ENCODE measurements around the gene C16orf46.
"Not testable (repeated sequence)": the region's sequence is repeated elsewhere in the genome, so short reads cannot be mapped to it uniquely, and the experiment has no call there.

C16orf46 gene

GRCh38 chr16:81077076-81077940 is at the start of gene C16orf46:
C16orf46 (minus strand) TSS chr16:81077238; CDS start chr16:81063955, 13,283 bp downstream.
- DNase-seq, result peak; percentile 96

DNA sequence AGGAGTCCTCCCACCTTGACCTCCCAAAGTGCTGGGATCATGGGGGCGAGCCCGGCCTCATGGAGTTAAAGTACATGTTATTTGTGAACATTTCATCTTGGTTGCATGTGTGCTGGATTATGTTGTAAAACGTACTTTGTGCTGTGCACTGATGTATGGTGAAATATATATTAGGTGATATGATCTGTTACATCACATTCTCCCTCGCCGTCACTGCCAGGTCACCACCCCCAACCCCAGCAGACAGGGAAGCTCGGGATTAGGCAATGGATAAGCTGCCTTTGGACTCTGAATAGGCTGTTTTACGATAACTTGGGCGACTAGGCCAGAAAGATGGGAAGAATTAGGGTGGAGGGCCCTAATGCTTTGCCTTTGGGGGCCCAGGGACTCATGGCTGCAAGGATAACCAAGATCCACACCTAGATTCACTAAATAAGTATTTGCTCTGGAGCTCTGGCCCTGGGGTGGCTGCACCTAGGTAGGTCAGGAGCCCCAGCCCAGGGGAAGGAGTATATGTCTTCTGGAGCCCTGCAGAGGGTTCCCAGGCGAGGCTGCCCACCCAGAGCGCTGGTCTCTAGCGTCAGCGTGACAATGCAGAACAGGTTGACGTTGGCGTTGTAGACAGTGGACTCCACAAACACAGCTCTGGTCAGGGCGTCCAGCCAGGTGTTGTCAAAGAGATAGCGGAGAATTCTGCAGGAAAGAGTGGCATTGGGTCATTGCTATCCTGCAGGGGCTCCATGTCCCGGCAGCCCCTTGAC is 46.2 kb upstream of the C16orf46 start:
- DNase-seq, result no peak

DNA sequence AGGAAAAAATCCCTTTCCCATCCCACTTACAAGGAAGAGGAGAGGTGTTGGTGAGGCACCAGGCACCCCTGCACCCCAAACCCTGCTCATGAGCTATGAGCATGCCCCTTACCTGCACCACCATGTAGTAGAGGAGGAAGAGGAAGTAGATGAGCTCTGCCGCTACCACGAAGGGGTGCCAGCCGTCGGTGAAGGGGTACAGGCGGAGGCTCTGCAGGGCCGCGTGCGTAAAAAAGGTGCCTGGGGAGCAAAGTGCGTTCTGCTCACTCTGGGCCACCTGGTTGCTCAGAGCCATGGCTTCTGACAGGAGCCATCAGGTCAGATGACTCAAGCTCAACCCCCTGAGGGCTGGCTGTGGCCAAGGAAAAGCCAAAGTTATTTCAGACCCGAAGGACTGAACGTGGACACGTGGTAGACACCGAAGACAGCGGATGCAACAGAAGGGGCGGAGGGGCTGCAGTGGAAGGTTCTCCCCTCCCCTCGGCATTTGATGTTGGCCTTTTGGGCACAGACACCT is 44.5 kb upstream of the C16orf46 start:
- no peak for DNase-seq

DNA sequence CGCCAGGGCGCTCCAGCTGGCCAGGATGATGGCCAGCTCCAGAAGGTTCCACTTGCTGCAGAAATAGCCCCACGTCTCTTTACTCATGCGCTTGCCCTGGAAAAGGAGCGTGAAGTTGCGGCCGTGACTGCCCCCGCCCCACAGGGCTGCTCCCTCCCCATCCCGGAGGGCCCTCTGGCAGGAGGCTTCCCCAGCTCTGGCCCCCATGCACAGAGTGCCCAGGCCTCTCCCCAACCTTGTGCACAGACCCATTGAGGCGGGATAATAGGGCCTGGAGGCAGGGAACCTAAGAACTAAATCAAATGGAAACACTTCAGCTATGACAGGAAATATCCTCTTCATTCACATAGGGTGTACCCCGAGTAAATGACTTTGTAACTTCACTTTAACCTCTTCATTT is 40.4 kb upstream of the C16orf46 start:
- no peak for DNase-seq

GRCh38 chr16:81116285-81116684 is 39.2 kb upstream of the C16orf46 start:
- no peak for DNase-seq

GRCh38 chr16:81112453-81112852 is 35.4 kb upstream of the C16orf46 start:
- no peak for DNase-seq

DNA sequence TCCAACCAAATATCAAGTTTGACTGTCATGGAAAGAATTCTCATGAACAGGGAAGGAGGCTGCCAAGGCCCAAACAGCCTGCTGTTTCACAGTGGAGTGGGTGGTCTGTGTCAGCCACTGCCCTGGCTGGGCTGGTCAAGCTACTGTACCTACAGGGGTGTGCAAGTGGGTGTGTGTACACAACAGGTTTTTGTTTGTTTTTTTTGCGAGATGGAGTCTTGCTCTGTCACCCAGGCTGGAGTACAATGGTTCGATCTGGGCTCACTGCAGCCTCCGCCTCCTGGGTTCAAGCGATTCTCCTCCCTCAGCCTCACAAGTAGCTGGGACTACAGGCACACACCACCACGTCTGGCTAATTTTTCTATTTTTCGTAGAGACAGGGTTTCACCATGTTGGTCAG is 32.2 kb upstream of the C16orf46 start:
- DNase-seq, result not testable (repeated sequence)

DNA sequence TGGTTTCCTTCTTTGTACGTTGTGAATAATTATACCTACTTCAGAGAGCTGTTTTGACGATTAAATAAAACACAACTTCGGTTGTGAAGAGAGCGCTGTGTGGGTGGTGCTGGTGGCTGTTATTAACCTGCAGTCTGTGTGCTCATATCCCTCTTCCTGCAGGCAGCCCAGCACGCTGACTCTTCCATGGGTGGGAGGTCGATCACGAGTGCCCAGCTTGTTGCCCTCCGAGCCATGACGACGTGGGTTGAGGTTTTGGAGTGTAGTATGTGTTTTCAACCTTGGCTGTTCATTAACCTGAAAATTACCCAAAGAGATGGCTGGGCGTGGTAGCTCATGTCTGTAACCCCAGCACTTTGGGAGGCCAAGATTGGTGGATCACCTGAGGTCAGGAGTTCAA is 30.5 kb upstream of the C16orf46 start:
- DNase-seq, result peak; percentile 8

DNA sequence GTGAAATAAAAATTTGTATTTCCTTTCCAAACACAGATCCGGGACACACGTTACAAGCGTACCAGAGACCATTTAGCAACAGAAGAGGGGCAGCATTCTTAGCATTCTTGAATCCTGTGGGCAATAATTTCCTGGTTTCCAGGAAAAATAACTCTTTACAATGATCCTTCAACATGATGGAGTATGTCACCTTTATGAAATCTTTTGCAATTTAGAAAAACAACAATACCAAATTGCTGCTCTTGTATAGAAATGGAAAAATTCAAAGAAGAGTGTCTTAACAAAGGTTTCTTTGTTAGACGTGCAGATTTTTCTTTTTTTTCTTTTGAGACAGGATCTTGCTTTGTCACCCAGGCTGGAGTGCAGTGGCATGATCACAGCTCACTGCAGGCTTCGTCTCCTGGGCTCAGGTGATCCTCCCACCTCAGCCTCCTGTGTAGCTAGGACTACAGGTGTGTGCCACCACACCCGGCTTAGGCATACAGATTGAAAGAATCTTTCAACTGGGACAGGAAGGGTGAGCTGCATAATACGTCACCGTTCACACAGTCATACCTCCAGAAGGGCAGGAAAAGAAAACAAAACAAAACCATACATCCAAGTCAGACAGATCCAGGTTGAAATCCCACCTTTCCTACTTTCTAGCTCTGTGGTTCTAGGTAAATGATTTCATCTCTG is 29.9 kb upstream of the C16orf46 start:
- no peak for DNase-seq

- DNase-seq, result no peak
Observed at GRCh38 chr16:81105946-81106345, 28.9 kb upstream of the C16orf46 start.

DNA sequence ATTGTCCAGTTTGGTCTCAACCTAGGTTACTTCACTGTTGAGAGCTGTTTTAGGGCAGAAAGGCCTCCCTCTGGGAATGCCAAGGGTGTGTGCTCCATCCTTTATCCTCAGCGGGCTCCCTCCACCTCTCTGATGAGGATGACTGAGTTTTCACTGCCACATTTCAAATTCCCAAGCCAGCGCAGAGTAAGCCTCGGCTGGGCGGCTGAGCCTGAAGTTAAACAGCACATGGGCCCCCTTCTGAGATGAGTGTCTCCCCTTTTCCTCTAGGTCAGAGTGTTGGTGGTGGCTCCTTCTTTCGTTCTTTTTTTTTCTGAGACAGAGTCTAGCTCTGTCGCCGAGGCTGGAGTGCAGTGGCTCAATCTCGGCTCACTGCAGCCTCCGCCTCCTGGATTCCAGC is 24.7 kb upstream of the C16orf46 start:
- no peak for DNase-seq

DNA sequence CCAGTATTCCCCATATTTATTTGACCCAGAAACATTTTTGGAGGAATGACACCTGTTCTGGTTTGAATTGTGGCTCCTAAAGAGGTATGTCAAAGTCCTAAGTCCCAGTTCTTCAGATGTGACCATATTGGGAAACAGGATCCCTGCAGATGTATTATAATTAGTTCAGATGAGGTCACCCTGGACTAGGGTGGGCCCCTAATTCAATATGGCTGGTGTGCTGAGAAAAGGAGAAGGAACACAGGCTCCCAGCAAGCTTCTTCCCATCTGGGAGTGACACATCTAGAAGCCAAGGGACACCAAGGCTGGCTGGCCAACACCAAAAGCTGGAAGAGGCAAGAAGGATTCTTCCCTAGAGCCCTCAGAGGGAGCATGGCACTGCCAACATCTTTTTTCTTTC is 22.9 kb upstream of the C16orf46 start:
- no peak for DNase-seq

- DNase-seq, result no peak
Observed at GRCh38 chr16:81097230-81097629, 20.2 kb upstream of the C16orf46 start.

DNA sequence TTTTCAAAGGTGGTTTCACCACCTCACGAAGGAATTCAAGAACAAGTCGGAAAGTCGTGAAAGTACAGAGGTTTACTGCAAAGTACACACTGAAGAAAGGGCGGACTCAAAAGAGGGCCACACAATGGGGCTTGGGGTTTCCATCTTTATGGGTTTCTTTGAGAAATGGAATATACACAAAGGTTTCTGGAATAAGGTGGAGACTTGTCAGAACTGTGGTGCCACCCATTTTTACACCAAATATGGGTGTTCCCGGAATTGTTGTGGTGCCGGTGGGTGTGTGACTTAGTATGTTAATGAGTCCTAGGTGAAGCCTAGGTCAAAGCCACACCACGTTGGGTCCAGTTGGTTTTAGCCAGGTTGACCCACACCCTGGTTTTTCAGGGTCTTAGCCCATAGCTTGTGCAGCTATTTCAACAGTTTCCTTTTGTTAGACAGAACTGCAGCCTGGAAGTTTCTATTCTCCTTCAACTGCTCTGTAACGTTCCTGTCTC is 19.7 kb upstream of the C16orf46 start:
- peak; percentile 60 for DNase-seq

- DNase-seq, result peak; percentile 98
Observed at GRCh38 chr16:81095953-81096714, 19.1 kb upstream of the C16orf46 start, which contains the start of gene GCSH. GCSH (minus strand) TSS chr16:81096395; CDS start chr16:81096278, 117 bp downstream.

GRCh38 chr16:81095653-81095952 is 18.6 kb upstream of the C16orf46 start:
- DNase-seq, result no peak

DNA sequence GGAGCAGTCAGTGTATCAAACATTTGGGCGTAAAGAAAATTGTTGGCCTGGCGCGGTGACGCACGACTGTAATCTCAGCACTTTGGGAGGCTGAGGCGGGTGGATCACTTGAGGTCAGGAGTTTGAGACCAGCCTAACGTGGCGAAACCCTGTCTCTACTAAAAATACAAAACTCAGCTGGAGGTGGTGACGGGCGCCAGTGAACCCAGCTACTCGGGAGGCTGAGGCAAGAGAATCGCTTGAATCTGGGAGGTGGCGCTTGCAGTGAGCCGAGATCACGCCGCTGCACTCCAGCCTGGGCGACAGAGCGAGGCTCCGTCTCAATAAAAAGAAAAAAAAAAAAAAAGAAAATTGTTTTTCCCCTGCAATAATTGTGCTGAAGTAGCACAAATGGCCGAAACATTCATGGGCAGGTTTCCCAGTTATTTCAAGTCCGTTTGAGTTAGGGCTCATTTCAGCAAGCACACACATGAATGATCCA is 17.8 kb upstream of the C16orf46 start:
- no peak for DNase-seq

DNA sequence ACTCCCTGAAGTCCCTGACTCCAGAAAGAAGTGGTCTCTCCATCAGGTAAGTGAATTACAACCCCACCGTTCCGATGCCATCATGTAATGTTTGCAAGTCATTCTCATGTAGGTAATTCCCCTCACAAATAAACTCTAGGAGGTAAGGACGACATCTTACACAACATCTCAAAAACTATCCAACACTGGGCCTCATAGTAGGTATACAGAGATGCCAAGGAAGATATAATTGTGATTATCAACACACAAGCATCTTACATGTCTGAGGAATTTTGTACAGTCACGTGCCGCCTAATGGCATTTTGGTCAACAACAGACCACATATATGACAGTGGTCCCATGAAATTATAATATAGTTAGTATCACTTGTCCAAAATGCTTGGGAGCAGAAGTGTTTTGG is 11.8 kb upstream of the C16orf46 start:
- no peak for DNase-seq

DNA sequence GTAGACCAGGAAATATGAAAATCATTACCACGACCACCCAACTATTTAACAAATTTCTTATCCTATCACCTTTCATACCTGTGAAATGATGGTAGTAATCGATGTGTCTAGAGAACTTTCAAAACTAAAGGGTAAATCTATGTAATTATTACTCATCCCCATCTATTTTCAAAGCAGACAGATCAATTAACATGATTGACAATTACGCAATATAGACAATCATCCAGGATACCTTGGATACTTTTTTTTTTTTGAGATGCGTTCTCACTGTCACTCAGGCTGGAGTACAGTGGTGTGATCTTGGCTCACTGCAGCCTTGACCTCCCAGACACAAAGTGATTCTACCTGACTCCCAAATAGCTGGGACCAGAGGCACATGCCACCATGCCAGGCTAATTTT is 4.0 kb upstream of the C16orf46 start:
- no peak for DNase-seq

DNA sequence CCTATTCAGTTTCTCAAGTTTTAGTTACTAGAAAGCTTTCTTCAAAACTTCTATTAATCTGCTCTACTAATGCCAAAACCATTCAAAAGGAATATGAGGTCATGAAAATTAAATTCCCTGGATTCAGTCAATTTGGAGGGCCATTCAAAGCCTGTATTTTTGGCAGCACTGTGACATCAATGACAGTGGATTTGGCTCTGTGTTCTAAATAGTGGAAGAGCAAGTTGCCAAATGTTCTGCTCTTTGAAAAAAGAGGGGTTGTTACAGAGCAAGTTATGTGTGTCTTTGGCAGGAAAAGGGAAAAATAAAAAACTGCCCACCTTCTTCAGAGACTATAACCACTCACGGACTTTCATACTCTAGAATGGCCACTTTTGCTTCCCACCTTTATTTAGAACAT is 3.2 kb upstream of the C16orf46 start:
- no peak for DNase-seq

GRCh38 chr16:81076566-81077075 is 417 bp downstream of the C16orf46 start:
- DNase-seq, result peak; percentile 93
